ENCODE measurements around the gene ZNF296.
A peak's percentile ranks its signal among the peaks of the same experiment; 100 is the strongest.

DNA sequence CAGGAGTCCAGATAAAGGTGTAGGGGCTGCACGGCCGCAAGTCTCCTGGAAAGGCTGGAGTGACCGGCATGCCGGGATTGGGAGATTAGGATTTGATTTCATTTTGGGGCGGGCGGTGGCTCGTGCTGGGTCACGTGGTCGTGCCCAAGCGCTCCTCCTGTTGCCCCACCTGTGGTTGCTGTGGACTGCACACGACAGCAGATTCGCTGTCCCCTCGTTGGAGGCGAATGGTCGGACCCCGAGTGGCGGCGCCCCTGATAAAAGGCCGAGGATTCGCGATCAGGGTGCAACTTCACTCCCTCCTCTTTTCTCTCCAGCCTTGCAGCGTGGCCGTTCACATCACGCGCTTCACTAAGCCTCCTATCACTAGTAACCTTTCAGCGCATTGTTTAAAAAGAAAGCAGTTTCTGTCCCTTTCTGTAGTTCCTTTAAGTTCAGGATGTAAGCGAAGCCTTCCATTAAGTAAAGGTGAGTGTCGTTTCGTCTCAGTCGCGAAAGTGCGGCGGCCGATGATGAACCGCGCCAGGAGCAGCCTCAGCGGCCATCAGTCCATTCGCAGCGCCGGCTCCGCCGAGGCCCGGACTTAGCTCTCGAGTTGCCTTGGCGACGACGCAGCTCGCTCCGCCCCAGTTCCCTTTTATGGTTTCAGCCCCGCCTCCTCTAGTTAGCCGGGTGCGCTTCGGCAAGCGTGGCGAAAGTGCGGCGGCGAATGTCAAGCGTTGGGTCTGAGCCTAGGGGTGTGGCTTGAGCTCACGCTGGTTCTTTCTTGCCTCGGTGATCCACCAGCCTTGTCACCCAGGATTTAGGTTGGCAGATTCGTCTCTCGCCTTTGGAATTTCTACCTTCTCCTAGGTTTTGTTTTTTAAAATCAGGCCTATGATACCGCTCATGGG, 15.0 kb upstream of the ZNF296 start:
- TF ChIP-seq POLR2AphosphoS5 (IDR thresholded peaks at IDR 0.05; ENCODE audit: low read depth) (peak; percentile 92), EZH2phosphoT487 (IDR thresholded peaks at IDR 0.05; ENCODE audit: unreplicated experiment) (no peak)

Data from GM23338 (cell line).